GM18519 (cell line): ENCODE measurements around the gene OR14A16.

Experiments used
- ATAC-seq: cut with Tn5 transposase; IDR thresholded peaks from one replicate; pipeline ENCODE4 v1.9.1; 2021; ENCODE audit warnings: mild to moderate bottlenecking, moderate library complexity; ENCODE audit not compliant: unreplicated experiment, low FRiP score

Gene OR14A16

DNA sequence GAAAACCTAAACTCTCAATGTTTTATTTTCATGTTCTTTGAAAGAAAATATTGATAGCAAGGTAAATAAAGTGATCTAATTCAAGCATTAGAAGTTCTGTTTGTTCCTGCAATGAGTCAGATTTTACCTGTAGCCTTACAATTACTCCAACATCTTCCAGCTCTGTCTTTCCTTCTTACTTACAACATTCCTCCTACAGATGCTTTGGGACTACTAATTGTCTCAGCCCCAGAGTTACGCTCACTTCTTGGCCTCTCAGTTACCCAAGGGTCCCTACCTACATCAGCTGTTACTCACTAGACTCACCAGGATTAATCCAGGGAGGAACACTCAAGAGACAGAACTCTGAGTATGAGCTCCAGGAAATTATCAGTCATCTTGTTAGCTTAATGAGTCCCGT is 26.4 kb downstream of the OR14A16 start:
- no peak for ATAC-seq

GRCh38 chr1:247769603-247770002 is 54.3 kb downstream of the OR14A16 start:
- ATAC-seq: no peak
